ENCODE data around the gene ITPA. TPM values are rescaled to one million over a fixed set of nuclear protein-coding genes. Genes with fewer than 3 reads are reported as not detected.

Gene ITPA
- total RNA-seq, 6 experiments from 2014 or later: 62.3 to 76.7 (median 70.2) TPM

- no peaks in the 10 kb centered on the region for H3K4me1 Mint-ChIP-seq (ENCODE audit: low read depth)
- no peak overlapping the region for H3K27ac Mint-ChIP-seq
- H3K36me3 Mint-ChIP-seq (ENCODE audit: low read depth): peaks cover 5% of the 10 kb centered on the region; the same call in 1 of the 2 replicates
- no peak for DNase-seq
- H3K27me3 Mint-ChIP-seq (ENCODE audit: insufficient read depth): no peaks in the 10 kb centered on the region
- TF ChIP-seq CTCF (IDR thresholded peaks at IDR 0.05): no peak
- no peak overlapping the region for H3K4me3 Mint-ChIP-seq
- no peaks in the 10 kb centered on the region for H3K9me3 Mint-ChIP-seq
Measured at GRCh38 chr20:3273371-3273770, 64.1 kb downstream of the ITPA start.

Other genes with a start within 250 kb of the ITPA start
- gene GNRH2, start 165.9 kb upstream of the ITPA start, total RNA-seq (2021; fragmentation: NEBNext Ultra II Directional; extraction: Animal tissue kit (Norgen Biotek cat#: 25700)): under 1 TPM in 1 of 6 experiments, not detected in 5; 0.26 TPM
- gene MRPS26, start 163.4 kb upstream of the ITPA start, total RNA-seq (2021; fragmentation: NEBNext Ultra II Directional; extraction: Animal tissue kit (Norgen Biotek cat#: 25700)): 10 to 100 TPM; 31.7 to 46.8 (median 36.0) TPM
- gene OXT, start 137.9 kb upstream of the ITPA start, total RNA-seq (2021; fragmentation: NEBNext Ultra II Directional; extraction: Animal tissue kit (Norgen Biotek cat#: 25700)): not detected
- gene AVP, start 124.8 kb upstream of the ITPA start, total RNA-seq (2021; fragmentation: NEBNext Ultra II Directional; extraction: Animal tissue kit (Norgen Biotek cat#: 25700)): not detected
- gene FASTKD5, start 49.6 kb upstream of the ITPA start, total RNA-seq (2021; fragmentation: NEBNext Ultra II Directional; extraction: Animal tissue kit (Norgen Biotek cat#: 25700)): 10 to 100 TPM; 11.9 to 15.0 (median 13.8) TPM
- gene UBOX5, start 49.6 kb upstream of the ITPA start, total RNA-seq (2021; fragmentation: NEBNext Ultra II Directional; extraction: Animal tissue kit (Norgen Biotek cat#: 25700)): 1 to 10 TPM; 5.0 to 6.1 (median 5.5) TPM
- 1 to 10 TPM; 2.7 to 6.1 (median 3.0) TPM for gene LZTS3, start 35.9 kb upstream of the ITPA start, total RNA-seq (2021; fragmentation: NEBNext Ultra II Directional; extraction: Animal tissue kit (Norgen Biotek cat#: 25700))
- gene DDRGK1, start 4.8 kb upstream of the ITPA start, total RNA-seq (2021; fragmentation: NEBNext Ultra II Directional; extraction: Animal tissue kit (Norgen Biotek cat#: 25700)): 10 to 100 TPM; 30.3 to 68.3 (median 31.5) TPM
- 1 to 10 TPM; 2.4 to 3.6 (median 3.1) TPM for gene SLC4A11, start 29.7 kb downstream of the ITPA start, total RNA-seq (2021; fragmentation: NEBNext Ultra II Directional; extraction: Animal tissue kit (Norgen Biotek cat#: 25700))
- gene DNAAF9, start 198.2 kb downstream of the ITPA start, total RNA-seq (2021; fragmentation: NEBNext Ultra II Directional; extraction: Animal tissue kit (Norgen Biotek cat#: 25700)): 10 to 100 TPM; 11.7 to 15.5 (median 12.9) TPM